A673 (cell line): ENCODE measurements around the gene PNPLA3. TPM values are rescaled to one million over a fixed set of nuclear protein-coding genes. Genes with fewer than 3 reads are reported as not detected.

Experiments used
- BruUV-seq: library from RNA; stranded (reverse); fragments of 400-500 nt; replicated peaks from 2 replicates; lab custom pipeline; 2021; lab: Mats Ljungman, UMichigan
- CTCF ChIA-PET: fragments of 300-600 bp; sonication (Branson Sonifier 250); formaldehyde crosslinking; loops from one replicate; lab custom pipeline; 2022; ENCODE audit warnings: antibody characterized with exemption; lab: Charles Lee
- POLR2A ChIA-PET: fragments of 300-600 bp; sonication (Branson Sonifier 250); formaldehyde crosslinking; loops from one replicate; lab custom pipeline; 2022; ENCODE audit warnings: antibody characterized with exemption; ENCODE audit not compliant: low non-redundant PET; lab: Charles Lee
- DNase-seq: peaks from one replicate; pipeline ENCODE4 v3.0.0-alpha.2; 2015; ENCODE audit warnings: low spot score
- H3K27ac ChIP-seq: fragments of 200-600 bp; sonication (generic); 2 replicates; pipeline ENCODE4 v1.5.1; 2016; ENCODE audit warnings: mixed run types, low read depth, mild to moderate bottlenecking, mixed read lengths, antibody characterized with exemption, low read length; ENCODE audit not compliant: poor library complexity, severe bottlenecking
- H3K27me3 ChIP-seq: fragments of 200-600 bp; sonication (generic); replicated peaks from 2 replicates; pipeline ENCODE4 v1.6.1; 2017; ENCODE audit warnings: mixed run types, low read depth, mild to moderate bottlenecking, mixed read lengths, antibody characterized with exemption, low read length; ENCODE audit not compliant: insufficient read depth, poor library complexity
- H3K36me3 ChIP-seq: fragments of 200-600 bp; sonication (generic); 2 replicates; pipeline ENCODE4 v1.6.1; 2016; ENCODE audit warnings: mixed run types, mild to moderate bottlenecking, mixed read lengths, antibody characterized with exemption, low read length; ENCODE audit not compliant: insufficient read depth, poor library complexity, severe bottlenecking
- H3K4me1 ChIP-seq: fragments of 200-600 bp; sonication (generic); 2 replicates; pipeline ENCODE4 v1.6.1; 2017; ENCODE audit warnings: mixed run types, mild to moderate bottlenecking, mixed read lengths, antibody characterized with exemption, low read length; ENCODE audit not compliant: insufficient read depth, poor library complexity, severe bottlenecking
- H3K4me3 ChIP-seq: fragments of 200-600 bp; sonication (generic); 2 replicates; pipeline ENCODE4 v1.5.1; 2016; ENCODE audit warnings: low read depth, mixed run types, mild to moderate bottlenecking, mixed read lengths, low read length; ENCODE audit not compliant: poor library complexity, severe bottlenecking
- H3K9me3 ChIP-seq: fragments of 200-600 bp; sonication (generic); 2 replicates; pipeline ENCODE4 v1.6.1; 2016; ENCODE audit warnings: mixed run types, low read depth, mild to moderate bottlenecking, mixed read lengths, antibody characterized with exemption, low read length; ENCODE audit not compliant: poor library complexity, severe bottlenecking
- EZH2 ChIP-seq: fragments of 200-600 bp; sonication (generic); IDR thresholded peaks from 2 replicates; pipeline ENCODE4 v1.6.1; 2017; ENCODE audit warnings: borderline replicate concordance, low read depth, mild to moderate bottlenecking, mixed read lengths, antibody characterized with exemption, low read length; ENCODE audit not compliant: poor library complexity, severe bottlenecking
- intact Hi-C: fragments of 100-400 bp; cut with micrococcal nuclease; formaldehyde crosslinking; loops from one replicate; pipeline ENCODE4 v1.10.0; 2022; ENCODE audit not compliant: unreplicated experiment
- total RNA-seq: library from RNA; stranded (reverse); gene quantifications from 2 replicates; pipeline ENCODE4 v1.2.3, GENCODE V29; 2021
- TF ChIP-seq, protein P1 (sequence below): fragments of 300-800, 200-600 bp; sonication (generic); conservative IDR thresholded peaks from 2 replicates; pipeline ENCODE4 v1.5.1; 2017; ENCODE audit warnings: low read depth, mild to moderate bottlenecking, antibody characterized with exemption, low read length, moderate library complexity, mixed read lengths

Gene PNPLA3
- total RNA-seq, 1 experiment from 2014 or later, result 11.8 TPM

DNA sequence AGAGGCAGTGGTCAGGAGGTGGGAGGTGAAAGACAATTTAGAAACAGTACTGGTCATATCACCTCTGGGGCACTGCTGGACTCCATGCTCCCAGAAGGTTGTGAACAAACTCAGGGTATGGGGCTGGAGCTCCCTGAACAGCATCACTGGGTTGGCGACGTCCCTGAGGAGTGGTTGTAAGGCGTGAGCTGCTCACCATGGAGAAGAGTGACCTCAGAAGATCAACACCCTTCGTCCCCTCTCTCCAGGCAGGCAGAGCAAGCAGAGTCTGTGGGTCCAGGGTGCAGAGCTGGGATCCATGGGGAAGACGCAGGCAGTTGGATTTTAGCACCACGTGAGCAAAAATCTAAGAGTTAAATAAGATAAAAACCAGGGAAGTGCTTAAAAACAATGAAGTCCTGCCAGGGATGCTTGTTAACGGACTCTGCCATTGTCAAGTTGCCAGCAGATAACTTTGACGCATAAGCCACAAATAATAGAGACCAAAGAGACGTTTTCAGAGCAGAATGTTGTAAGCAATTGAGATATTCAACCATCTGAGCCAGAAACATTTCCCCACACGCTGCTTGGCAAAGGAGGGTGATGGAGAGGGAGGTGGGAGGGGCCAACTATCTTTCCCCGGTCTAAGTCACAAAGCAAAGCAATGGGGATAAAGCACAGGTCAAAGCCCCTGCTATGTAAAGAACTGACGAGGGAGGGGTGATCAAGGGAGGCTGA is 45.4 kb upstream of the PNPLA3 start:
- Histone ChIP-seq H3K4me1 (no peaks in the 10 kb centered on the region), H3K27me3 (peaks cover 27% of the 10 kb centered on the region), H3K9me3 (no peaks in the 10 kb centered on the region), H3K36me3 (no peaks in the 10 kb centered on the region), H3K4me3 (no peak overlapping the region), H3K27ac (no peak overlapping the region)
- ChIA-PET CTCF (no interaction called here), POLR2A (no interaction called here)
- no TSS peak for BruUV-seq
- intact Hi-C loops, result no loop called here
- DNase-seq, result no peak
- TF ChIP-seq, protein P1, sequence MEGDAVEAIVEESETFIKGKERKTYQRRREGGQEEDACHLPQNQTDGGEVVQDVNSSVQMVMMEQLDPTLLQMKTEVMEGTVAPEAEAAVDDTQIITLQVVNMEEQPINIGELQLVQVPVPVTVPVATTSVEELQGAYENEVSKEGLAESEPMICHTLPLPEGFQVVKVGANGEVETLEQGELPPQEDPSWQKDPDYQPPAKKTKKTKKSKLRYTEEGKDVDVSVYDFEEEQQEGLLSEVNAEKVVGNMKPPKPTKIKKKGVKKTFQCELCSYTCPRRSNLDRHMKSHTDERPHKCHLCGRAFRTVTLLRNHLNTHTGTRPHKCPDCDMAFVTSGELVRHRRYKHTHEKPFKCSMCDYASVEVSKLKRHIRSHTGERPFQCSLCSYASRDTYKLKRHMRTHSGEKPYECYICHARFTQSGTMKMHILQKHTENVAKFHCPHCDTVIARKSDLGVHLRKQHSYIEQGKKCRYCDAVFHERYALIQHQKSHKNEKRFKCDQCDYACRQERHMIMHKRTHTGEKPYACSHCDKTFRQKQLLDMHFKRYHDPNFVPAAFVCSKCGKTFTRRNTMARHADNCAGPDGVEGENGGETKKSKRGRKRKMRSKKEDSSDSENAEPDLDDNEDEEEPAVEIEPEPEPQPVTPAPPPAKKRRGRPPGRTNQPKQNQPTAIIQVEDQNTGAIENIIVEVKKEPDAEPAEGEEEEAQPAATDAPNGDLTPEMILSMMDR, result no peak
- no peak for TF ChIP-seq EZH2

DNA sequence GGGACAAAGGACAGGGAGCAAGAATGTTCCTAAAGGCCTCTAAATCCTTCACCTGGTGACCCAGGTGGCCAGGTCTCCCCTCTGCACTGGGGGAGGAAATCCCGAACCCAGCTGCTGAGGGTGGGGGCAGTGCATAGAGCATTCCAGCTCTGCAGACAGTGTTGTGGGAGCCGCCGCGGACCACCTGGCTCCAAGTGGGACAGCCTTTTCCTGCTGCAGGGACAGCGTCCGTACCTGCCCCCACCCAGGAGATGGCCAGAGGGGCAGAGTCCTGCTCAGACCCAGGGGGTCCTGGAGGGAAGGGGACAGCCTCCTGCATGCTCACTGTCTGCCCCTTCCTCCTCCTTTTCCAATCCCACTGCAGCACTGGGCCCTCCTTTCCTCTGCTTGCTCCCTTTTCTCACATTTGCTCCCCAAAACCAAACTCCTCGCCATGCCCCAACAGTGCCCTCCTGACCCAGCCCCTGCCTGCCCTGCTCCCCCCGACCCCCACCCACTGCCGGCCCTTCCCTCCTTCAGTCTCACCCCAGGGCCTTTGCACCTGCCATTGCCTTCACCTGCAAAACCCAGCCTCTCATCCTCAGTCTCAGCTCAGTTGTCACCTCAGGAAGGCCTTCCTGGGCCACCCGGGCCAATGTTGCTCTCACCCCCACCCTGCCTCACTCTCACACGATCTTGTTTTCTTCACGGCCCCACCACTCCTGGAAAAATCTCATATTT is 44.6 kb upstream of the PNPLA3 start:
- TF ChIP-seq EZH2, result no peak
- TF ChIP-seq, protein P1, result no peak
- no TSS peak for BruUV-seq
- ChIA-PET POLR2A (no interaction called here), CTCF (no interaction called here)
- Histone ChIP-seq H3K9me3 (no peaks in the 10 kb centered on the region), H3K27ac (no peak overlapping the region), H3K4me1 (no peaks in the 10 kb centered on the region), H3K4me3 (no peak overlapping the region), H3K36me3 (no peaks in the 10 kb centered on the region), H3K27me3 (peaks cover 26% of the 10 kb centered on the region)
- intact Hi-C loops, result no loop called here
- no peak for DNase-seq

- H3K9me3 ChIP-seq, result no peaks in the 10 kb centered on the region
- no peak overlapping the region for H3K27ac ChIP-seq
- peaks cover 26% of the 10 kb centered on the region for H3K27me3 ChIP-seq
- ChIA-PET POLR2A (no interaction called here), CTCF (interaction anchor here (0.6 kb wide), 1 partner anchor 367 kb away, joined by 5 read pairs; no protein-coding TSS in a partner anchor)
- H3K4me1 ChIP-seq, result no peaks in the 10 kb centered on the region
- BruUV-seq, result no TSS peak
- H3K36me3 ChIP-seq, result no peaks in the 10 kb centered on the region
- H3K4me3 ChIP-seq, result no peak overlapping the region
- intact Hi-C loops, result loop anchor here (5.0 kb wide), 1 partner anchor 67 kb away; no protein-coding TSS in a partner anchor
- DNase-seq, result no peak
- no peak for TF ChIP-seq EZH2
- TF ChIP-seq, protein P1, result no peak
These were observed 43.6 kb upstream of the PNPLA3 start for GRCh38 chr22:43879901-43880540.
